Measurements from ENCODE around the gene STARD3NL. TPM values are rescaled to one million over a fixed set of nuclear protein-coding genes. Genes with fewer than 3 reads are reported as not detected.

Gene STARD3NL
- total and polyA plus RNA-seq, 9 donors, result 24.4 to 50.1 (median 35.7) TPM

DNA sequence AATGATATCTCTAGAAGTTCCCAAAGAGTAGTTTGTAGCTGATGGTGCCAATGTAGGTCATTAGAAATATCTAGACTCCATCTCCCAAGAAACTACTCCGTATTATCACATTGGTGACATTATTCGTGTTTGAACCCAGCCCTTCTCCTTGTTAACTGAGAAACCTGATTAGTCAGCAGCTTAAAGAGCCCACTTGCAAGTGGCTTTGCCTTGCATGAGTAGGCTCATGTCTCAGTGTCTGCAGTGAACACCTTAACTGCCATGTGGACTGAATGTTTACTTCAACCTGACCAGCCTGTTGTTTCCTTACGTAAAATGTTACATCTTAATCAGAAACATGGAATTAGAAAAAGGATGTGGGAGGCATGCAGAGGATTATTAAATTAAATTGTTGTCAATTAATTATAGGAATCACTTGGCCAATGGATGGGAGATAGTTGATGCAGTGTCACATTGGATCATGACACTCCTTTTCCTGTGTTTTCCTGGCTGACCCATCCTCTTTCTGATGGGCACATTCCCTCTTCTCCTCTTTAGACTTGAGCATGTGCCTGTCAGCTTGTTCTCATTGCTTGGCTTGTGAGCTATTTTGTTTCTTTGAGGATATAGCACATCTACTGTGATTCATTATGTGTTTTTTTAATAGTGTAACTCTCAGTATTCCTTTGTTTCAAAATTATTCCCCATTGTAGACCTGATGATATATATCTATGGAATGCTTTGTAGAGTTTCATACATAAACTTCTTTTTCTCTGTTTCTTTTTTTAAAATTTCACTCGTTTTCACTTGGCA is 18.0 kb downstream of the STARD3NL start:
- no peak for TF ChIP-seq EP300 (IDR thresholded peaks at IDR 0.05)
- TF ChIP-seq, protein P1, sequence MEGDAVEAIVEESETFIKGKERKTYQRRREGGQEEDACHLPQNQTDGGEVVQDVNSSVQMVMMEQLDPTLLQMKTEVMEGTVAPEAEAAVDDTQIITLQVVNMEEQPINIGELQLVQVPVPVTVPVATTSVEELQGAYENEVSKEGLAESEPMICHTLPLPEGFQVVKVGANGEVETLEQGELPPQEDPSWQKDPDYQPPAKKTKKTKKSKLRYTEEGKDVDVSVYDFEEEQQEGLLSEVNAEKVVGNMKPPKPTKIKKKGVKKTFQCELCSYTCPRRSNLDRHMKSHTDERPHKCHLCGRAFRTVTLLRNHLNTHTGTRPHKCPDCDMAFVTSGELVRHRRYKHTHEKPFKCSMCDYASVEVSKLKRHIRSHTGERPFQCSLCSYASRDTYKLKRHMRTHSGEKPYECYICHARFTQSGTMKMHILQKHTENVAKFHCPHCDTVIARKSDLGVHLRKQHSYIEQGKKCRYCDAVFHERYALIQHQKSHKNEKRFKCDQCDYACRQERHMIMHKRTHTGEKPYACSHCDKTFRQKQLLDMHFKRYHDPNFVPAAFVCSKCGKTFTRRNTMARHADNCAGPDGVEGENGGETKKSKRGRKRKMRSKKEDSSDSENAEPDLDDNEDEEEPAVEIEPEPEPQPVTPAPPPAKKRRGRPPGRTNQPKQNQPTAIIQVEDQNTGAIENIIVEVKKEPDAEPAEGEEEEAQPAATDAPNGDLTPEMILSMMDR (IDR thresholded peaks at IDR 0.05), result no peak
- no peaks in the 10 kb centered on the region for H3K27me3 ChIP-seq
- no peaks in the 10 kb centered on the region for H3K36me3 ChIP-seq
- no peak for DNase-seq
- H3K4me3 ChIP-seq, result no peak overlapping the region
- H3K27ac ChIP-seq, result no peak overlapping the region
- WGBS, 3 donors, result 66 to 67% (median 67%) methylated on average over 4 of the region's 4 CpGs
- no peaks in the 10 kb centered on the region for H3K9me3 ChIP-seq
- intact Hi-C loops (cut with DNase I), result no loop called here
- H3K4me1 ChIP-seq (ENCODE audit: insufficient read depth), result peaks cover 13% of the 10 kb centered on the region

DNA sequence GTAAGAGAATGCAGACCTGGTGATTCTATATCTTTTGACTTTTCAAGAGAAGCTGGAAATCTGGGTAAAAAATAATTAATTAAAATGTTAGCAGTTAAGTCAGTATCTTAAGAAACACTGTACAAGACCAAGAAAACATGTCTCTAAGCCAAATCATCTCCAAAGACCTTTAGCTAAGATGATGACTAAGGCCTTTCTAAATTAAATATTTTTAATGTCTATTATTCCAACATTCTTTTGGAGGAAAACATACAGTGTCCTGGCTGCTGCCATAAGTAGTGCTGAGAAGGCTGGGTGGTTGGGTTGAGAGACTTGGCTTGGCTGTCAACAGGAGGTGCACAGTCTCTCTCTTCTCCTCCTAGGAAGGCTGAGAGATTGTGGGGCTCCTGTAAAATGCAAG is 20.3 kb downstream of the STARD3NL start:
- H3K4me1 ChIP-seq (ENCODE audit: insufficient read depth), result peaks cover 13% of the 10 kb centered on the region
- H3K27ac ChIP-seq, result no peak overlapping the region
- no peak for TF ChIP-seq POLR2A (IDR thresholded peaks at IDR 0.05)
- TF ChIP-seq, protein P1 (IDR thresholded peaks at IDR 0.05), result no peak
- TF ChIP-seq EP300 (IDR thresholded peaks at IDR 0.05), result no peak
- intact Hi-C loops (cut with DNase I), result no loop called here
- no peaks in the 10 kb centered on the region for H3K36me3 ChIP-seq
- DNase-seq, result no peak
- H3K4me3 ChIP-seq, result no peak overlapping the region
- no peaks in the 10 kb centered on the region for H3K9me3 ChIP-seq
- H3K27me3 ChIP-seq, result no peaks in the 10 kb centered on the region

DNA sequence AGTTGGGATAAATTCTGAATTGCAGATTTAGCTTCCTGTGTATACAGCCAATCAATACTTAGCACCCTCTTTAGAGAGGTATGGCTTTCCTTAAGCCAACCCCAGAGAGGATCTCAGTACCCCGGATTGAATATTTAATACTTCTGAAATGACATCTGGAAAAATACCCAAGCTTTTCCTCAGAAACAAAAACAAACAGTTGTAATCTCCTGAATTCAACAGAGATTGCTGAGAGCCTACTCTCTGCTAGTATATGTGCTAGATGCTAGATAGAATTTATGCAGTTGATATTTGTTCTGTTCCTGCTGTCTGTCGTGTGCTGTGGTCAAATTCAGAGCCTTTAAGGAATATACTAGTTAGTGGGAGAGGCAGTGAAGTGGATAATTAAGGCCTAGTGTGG is 21.1 kb downstream of the STARD3NL start:
- no peaks in the 10 kb centered on the region for H3K27me3 ChIP-seq
- TF ChIP-seq POLR2A (IDR thresholded peaks at IDR 0.05), result no peak
- H3K27ac ChIP-seq, result no peak overlapping the region
- no peak for DNase-seq
- 13 to 33% (median 15%) methylated on average over 2 of the region's 2 CpGs for WGBS, 3 donors
- H3K9me3 ChIP-seq, result no peaks in the 10 kb centered on the region
- intact Hi-C loops (cut with DNase I), result no loop called here
- no peaks in the 10 kb centered on the region for H3K36me3 ChIP-seq
- peaks cover 13% of the 10 kb centered on the region for H3K4me1 ChIP-seq (ENCODE audit: insufficient read depth)
- no peak overlapping the region for H3K4me3 ChIP-seq

DNA sequence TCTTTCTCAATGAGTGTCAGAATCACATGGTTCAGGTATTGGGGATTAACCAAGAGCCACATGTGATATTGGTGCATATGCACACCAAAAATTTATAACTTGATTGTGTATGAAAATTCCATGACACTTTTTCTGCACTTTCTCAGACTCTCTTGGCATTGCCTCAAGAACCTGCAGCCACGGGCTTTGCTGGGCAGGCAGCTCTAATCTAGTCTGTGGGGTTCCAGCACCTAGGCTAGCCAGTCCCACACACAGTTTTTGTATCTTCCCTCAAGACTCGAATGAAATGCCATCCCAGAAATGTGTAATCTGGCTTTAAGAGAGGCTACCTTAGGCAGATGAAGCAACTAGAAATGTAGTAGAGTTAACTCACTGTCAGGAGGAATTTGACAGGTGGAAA is 21.7 kb downstream of the STARD3NL start:
- H3K9me3 ChIP-seq, result no peaks in the 10 kb centered on the region
- peaks cover 13% of the 10 kb centered on the region for H3K4me1 ChIP-seq (ENCODE audit: insufficient read depth)
- H3K27ac ChIP-seq, result no peak overlapping the region
- no peak overlapping the region for H3K4me3 ChIP-seq
- no peak for DNase-seq
- H3K27me3 ChIP-seq, result no peaks in the 10 kb centered on the region
- no peaks in the 10 kb centered on the region for H3K36me3 ChIP-seq
- 29 to 58% (median 50%) methylated on average over 2 of the region's 2 CpGs for WGBS, 3 donors
- TF ChIP-seq, protein P1 (IDR thresholded peaks at IDR 0.05), result no peak
- no peak for TF ChIP-seq EP300 (IDR thresholded peaks at IDR 0.05)
- intact Hi-C loops (cut with DNase I), result no loop called here

DNA sequence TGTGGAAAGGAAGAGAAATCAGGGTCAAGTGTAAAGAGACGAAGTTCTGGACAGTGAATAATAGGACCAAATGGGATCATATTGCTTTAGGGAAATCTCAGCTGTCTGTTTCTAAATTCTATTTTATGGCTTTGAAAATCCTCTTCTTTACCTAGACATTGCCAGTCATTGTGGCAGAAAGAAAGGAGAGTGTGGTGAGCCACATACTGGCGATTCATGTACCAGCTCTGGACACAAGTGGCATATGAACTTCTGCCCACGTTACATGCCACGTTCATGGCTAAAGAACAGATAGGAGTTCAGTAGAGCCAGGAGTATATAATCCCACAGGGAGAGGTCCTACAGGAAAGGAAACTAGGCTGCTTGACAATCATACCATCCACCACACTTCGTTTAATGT is 28.0 kb downstream of the STARD3NL start:
- Histone ChIP-seq H3K4me3 (no peak overlapping the region), H3K9me3 (no peaks in the 10 kb centered on the region), H3K27me3 (no peaks in the 10 kb centered on the region), H3K4me1 (ENCODE audit: insufficient read depth) (no peaks in the 10 kb centered on the region), H3K36me3 (no peaks in the 10 kb centered on the region), H3K27ac (no peak overlapping the region)
- TF ChIP-seq POLR2A (IDR thresholded peaks at IDR 0.05), result no peak
- TF ChIP-seq, protein P1 (IDR thresholded peaks at IDR 0.05), result no peak
- no peak for TF ChIP-seq EP300 (IDR thresholded peaks at IDR 0.05)
- intact Hi-C loops (cut with DNase I), result no loop called here
- WGBS, 3 donors, result 75 to 83% (median 81%) methylated on average over 5 of the region's 5 CpGs
- no peak for DNase-seq
